Islet of Langerhans (tissue), 1 donor: ENCODE results near the gene MMS19.

ENCODE experiments used
- FAIRE-seq: peaks from one replicate; lab custom pipeline; 2011; peaks lifted over from hg19 to GRCh38; lab: Jason Lieb, UNC

Gene MMS19

DNA sequence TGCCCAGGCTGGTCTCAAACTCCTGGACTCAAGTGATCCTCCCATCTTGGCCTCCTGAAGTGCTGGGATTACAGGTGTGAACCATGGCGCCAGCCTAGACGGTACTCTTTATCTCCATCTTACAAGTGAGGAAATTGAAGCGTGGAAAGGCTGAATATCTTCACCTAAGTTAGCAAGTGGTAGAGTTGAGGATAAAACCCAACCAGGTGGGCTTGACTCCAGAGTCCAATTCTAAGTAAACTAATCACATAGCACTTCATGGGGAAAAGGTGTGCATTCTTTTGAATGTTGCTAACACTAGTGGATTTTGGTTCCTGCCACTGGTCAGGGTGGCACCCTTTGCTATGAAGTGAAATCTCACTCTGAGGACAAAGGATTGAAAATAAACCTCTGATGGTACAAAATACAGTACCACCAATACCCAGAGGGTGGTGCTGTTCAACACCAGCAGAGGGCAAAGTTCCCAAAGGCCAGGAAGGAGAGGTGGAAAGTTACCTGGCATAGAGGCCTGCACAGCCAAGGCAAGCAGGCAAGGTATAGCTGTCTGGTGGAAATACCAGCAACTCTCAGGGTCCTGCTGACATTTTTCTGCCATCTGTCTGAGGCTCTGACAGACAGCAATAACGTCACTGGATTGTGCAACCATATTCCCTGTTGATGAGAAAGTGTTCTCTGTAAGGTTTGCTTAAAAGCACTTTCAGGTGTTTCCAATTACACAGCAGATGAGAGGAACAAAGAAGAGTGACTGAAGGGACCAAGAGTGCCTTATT lies 34.7 kb downstream of the MMS19 start:
- peak; percentile 76 for FAIRE-seq

DNA sequence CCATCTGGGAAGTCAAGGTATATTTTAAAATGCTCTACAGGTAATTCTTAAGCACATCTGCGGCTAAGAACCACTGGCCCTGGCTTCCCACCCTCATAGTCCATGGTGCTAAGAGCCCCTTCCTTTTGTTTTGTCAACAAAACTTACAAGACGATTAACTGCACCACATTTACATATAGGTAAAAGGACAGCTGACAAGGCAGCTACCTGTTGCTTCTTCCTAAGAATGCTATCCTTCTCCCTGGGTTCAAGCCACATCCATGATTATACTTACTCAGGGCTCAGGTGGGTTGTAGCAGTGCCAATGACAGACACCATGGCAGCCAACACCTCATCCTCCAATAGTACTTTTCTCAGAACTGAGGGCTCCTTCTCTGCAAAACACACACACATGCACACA lies 35.9 kb downstream of the MMS19 start:
- FAIRE-seq = no peak

DNA sequence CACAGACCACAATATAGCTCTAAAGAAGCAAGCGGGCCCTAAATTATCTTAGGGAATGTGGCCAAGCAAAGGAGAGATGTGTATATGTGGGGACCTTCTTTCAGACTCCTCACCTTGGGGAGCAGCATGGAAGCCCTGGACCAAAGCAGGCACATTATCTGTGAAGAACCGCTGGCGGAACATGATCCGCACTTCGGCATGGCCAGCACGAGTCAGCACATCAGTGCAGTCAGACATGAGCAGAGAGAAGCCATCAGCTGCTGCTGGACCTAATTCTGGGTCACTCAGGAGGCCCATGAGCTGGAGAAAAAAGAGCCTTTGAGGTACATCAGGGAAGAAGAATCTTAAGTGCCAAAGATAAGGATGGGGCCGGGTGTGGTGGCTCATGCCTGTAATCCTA lies 38.3 kb downstream of the MMS19 start:
- FAIRE-seq = no peak

DNA sequence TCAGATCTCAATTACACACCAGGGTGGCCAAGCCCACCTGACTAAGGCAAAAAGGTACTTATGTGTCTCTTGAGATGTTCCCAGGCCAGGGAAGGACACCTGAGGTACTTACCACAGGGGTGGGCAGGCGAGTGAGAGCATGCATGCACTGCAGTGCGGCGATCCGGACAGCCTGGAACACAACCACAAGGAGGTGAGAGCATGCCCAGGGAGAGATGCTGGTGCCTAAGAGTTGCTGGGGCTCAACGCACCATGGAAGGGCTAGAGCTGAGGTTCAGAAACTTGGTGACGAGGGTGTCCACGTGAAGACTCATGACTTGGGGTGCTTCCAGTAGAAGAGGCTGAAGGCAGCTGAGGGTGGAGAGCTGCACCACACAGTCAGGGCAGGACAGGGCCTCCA lies 39.1 kb downstream of the MMS19 start:
- FAIRE-seq = no peak

DNA sequence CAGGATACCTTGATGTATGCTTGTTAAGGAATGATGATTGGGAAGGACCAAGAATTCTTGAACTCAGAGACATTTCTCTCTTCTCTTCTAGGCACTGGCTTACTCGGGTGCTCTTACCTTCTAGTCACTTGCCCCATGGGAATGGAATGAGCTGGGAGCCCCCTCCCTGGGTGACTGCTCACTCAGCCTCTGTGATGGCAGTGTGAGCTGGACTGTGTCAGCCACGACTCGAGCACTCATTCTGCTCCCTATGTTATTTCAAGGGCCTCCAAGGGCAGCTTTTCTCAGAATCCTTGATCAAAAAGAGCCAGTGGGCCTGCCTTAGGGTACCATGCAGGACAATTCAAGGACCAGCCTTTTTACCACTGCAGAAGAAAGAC lies 41.5 kb downstream of the MMS19 start:
- FAIRE-seq = no peak

DNA sequence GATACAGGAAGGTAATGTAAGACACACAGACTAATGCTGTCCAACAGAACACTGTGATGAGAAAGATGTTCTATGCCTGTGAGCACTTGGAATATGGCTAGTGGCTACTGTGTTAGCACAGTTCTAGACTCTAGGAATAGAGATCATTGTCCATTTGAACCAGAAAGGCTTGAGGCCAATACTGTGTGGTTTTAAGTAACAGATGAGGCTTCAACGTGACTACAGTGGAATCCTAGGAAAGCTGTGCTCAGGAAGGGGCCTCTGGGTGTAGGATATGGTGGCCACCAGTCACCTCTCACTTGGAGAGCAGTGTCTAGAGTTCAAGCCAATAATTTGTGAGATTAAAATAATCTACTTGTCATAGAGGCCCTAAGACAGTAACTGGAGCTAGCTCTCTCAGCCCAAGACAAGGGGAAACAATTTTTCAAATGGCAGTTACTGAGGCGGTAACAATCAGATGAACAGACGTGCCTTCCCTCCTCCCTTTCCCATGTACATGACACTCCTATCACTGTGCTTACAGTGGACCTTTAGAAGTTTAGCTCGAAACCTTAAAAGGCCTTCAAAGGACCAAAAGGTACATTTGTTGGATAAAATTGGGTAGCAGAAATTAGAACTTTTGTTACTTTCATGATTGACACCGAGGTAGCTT lies 42.1 kb downstream of the MMS19 start:
- no peak for FAIRE-seq

DNA sequence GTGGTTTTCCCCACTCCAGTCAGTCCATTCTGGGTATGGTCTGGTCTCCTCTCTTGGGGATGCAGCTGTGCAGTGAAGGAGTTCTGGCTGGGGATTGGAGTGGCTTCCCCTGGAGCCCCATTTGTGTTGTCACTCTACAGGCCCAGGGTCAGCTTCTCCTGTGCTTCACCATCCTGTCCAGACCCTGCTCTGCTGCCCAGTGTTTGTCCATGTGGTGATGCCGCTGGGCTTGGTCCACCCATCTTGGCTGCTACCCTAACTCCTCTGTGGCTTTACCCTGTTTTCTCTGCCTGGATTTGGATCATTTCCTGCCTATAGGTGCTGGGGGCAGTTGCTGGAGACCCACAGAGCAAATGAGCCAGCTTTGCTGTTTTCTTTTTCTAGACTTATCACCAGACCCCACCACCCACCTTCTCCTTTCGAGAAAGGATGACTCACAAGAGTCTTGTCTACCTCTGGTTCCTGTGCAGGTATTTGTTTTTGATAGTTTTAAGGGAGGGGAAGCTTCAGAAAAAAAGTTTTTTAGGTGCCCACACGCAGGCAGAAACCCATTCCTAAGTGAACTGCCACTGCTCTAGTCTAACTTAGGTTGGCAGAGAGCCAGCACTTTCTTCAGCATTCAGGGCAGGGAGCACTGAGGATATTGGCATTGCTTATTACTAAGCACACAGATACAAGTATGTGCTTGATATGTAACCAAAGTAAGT lies 43.7 kb downstream of the MMS19 start:
- no peak for FAIRE-seq

DNA sequence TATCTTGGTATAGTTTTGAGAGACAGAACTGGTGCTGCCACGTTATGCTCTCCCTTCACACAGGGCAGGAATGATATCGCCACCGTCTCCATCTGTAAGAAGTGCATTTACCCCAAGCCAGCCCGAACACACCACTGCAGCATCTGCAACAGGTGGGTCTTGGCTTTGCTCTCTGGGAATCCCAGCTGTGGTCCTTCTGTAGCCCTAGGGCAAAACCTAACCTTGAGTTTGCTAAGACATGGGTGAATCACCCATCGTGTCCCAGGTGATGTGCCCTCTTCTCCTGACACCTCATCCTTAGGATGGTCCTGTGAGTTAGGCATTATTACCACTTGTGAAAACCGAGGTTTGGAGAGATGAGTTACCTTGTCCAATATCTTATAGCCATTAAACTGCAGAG lies 45.9 kb downstream of the MMS19 start:
- no peak for FAIRE-seq

DNA sequence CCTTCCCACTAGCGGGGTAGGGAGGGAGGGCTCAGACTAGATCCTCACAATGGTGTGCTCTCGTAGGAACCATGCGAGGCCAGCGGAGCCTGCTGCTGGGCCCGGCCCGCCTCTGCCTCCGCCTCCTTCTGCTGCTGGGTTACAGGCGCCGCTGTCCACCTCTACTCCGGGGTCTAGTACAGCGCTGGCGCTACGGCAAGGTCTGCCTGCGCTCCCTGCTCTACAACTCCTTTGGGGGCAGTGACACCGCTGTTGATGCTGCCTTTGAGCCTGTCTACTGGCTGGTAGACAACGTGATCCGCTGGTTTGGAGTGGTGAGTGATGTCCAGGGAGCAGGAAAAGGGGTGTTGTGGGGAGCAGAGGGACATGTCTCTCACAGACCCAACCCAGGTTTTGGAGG lies 46.6 kb downstream of the MMS19 start:
- FAIRE-seq = no peak

DNA sequence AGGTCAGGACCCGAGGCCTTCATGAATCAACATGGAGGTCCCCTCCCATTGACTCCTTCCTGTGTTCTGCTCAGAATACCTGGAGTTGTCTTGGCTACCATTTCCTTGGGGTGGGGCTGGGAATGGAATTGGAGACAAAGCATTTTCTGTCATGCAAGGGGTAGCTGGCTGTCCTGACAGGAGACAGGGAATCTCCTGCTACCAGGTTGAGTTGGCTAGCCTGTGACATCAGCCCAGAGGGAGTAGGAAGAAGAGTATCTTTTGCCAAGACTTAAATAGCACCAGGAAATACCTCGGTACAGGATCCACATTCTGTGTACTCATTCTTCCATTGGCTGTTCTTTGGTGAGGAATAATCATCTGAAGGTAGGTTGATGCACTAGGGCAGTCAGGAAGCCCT lies 47.4 kb downstream of the MMS19 start:
- no peak for FAIRE-seq

DNA sequence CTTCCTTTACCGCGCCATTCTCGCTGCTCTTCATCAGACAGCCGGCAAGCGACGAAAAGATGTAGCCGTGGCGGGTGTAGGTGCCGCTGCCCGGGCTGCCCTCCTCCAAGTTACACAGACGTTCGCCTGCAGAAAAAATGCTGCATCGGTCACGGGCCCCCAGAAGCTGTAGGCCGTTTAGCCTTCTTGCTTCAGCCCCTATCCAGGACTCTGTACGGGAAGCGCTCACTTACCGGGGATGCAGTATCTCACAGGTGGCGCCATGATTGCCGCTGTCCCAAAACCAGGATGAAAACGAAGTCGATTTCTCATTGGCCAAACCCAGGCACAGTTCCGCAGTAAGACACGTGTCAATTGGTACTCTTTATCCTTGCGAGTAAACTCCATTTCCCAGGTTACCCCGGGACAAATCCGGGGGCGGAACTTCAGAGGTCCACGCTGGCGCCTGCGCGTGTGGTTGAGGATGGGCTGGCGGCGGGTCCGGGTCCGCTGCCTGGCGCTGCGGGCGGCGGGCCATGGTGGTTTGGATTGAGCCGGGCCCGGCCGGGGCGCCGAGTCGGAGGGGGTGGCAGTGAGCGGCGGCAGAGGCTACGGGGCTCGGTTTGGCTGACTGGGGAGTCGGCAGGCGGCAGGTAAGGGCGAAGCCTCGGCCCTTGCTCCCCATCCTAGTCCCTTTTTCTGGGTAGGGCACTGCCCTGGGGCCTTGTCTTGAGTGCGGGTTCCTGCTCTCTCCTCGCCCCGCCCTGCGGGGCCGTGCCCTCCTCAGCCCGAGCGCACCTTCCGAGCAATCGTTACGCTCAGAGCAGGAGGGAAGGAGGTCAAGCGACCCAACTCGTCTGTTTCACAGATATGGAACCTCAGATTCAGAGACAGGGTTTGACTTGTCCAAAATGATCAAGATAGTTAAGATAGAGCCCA lies 52.2 kb downstream of the MMS19 start, which contains the start of the genes EXOSC1 and ZDHHC16:
Gene EXOSC1, minus strand, starts transcription at position 285 of the 918 bp plus-strand sequence. Its CDS starts 21 bp downstream, at position 264.
Gene ZDHHC16, plus strand, starts transcription at position 454 of the 918 bp plus-strand sequence. CDS start 5,501 bp downstream, outside the sequence.
- peak; percentile 94 for FAIRE-seq

DNA sequence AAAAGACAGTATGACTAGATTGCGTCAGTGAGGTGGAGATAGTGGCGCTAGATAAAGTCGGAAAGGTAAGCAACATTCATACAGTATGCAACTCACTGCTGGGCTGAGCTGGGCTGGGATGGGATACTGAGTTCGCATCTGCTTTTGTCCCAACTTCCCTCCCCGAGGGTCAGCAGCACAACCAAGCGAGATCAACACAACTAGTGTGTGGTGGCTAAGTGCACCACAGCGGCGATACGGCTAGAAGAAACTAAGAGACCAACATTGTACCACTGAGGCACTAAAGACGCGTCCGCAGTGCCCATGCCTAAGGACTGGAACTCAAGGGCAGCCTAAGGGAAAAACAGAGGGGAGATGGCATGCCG lies 52.9 kb downstream of the MMS19 start:
- FAIRE-seq = no peak

DNA sequence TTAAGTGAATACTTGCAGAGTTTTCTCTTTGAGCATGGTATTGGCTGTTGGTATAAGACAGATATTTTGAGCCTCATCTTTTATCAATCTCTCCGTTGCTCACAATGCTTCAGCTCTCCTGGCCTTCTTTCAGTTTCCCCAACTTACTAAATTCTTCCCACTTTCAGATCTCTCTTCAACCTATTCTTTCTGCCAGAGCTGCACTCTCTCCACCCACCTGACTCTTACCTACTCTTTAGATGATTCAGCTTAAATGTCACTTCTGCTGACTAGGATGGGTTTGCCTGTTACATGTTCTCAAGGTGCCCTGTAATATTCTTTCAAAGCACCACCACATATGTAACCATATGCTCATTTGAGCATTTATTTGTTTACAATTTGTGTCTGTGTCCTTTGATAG lies 54.0 kb downstream of the MMS19 start:
- FAIRE-seq = no peak

DNA sequence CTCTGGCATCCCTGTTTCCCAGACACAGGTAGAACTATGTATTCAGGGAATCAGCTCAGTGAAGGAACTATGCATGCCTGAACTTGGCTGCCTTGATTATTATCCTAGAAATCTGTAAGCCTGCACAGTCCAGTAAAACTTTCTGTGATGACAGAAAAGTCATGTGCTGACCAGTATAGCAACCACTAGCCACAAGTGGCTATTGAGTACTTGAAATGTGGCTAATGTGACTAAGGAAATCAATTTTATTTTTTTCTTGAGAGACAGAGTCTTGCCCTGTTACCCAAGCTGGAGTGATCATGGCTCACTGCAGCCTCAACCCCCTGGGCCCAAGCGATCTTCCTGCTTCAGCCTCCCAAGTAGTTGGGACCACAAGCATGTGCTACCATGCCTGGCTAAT lies 55.9 kb downstream of the MMS19 start:
- no peak for FAIRE-seq

DNA sequence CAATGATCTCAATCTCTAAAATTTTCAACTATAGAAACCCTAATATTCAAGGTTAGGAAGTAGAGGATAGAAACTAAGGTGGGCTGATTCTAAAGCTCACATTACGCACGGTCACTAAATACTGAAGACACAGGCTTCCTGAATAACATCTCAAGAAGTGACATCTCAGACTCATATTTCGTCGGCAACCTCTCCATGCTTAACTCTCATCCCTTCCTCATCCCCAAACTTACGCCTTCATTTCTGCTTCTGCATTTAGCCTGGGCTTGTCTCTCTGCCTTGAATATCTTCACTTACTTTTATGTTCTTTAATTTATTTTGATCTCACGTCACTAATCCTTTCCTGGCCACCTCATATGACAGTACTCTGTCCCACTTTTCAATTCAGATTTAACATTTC lies 63.0 kb downstream of the MMS19 start:
- no peak for FAIRE-seq

DNA sequence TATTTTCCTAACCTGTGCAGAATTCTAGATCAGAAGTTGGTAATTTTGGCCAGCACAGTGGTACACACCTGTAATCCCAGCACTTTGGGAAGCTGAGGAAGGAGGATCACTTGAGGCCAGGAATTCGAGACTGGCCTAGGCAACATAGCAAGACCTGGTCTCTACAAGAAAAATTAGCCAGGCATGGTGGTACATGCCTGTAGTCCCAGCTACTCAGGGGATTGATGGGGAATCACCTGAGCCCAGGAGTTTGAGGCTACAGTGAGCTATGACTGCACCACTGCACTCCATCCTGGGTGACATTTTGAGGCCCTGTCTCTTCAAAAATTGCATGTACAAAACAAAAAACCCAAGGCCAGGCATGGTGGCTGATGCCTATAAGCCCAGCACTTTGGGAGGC lies 63.7 kb downstream of the MMS19 start:
- no peak for FAIRE-seq

DNA sequence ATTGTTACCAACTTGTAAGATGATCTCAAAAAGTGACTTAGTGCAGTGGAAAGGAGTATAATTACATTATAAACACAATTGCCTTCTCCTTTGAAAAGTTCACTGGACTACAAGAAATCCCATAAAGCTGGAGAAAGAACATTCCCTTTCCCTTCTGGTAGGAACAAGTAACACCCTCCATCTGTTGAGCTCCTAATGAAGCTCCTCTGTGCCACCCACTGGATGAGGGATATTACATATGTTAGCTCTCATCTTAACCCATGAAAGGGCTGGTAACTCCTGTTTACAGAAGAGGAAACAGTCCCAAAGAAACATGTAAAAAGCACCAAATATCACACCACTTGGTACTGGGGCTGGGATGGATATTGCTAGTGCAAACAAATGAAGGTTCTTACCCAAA lies 64.2 kb downstream of the MMS19 start:
- FAIRE-seq = no peak

DNA sequence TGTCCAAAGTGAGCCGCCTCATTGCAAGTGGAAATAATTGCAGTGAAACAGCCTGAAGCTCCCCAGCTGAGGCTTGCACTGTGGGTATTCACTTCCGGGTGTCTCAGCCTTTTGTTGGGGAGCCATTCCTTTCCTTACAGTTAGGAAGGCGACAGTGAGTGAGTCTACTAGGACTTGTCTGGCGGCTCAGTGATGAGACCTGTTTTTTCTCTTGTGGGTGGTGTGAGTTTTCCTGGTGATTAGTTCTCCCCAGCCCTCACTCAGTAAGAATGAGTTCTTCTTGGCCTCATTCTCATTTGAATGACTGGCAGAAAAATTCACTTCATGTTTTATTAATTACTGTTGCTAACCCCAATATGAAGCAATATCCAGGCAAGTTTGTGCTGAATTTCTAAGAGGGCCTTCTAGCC lies 69.6 kb downstream of the MMS19 start:
- FAIRE-seq = no peak

DNA sequence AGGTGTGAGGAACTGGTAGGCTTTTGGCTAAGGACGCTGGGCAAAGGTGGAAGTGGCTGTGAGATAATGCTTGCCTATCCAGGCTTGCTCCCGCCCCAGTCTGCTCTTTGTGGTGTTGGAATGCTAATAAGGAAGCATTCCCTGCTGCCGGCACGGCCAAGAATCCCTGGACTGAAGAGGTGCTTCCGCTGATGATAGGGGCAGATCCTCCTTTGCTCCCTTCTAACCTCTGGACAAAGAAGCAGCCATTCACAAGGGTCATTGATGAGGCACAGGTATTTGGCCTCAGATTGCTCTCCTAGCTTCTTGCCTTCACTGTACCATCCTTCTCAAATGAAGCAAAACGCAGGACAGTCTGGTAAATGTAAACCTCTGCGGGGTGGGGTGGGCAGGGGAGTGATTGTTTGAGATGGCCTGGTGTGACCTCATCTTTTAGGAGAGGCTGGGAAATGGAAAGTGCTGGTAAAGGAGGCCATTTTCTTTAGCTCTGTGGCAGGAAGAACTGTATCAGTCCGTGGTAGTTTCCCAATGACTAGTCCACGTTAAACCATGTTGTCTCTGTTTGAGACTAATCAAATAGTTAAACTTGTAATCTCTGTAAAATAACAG lies 70.5 kb downstream of the MMS19 start:
- no peak for FAIRE-seq

DNA sequence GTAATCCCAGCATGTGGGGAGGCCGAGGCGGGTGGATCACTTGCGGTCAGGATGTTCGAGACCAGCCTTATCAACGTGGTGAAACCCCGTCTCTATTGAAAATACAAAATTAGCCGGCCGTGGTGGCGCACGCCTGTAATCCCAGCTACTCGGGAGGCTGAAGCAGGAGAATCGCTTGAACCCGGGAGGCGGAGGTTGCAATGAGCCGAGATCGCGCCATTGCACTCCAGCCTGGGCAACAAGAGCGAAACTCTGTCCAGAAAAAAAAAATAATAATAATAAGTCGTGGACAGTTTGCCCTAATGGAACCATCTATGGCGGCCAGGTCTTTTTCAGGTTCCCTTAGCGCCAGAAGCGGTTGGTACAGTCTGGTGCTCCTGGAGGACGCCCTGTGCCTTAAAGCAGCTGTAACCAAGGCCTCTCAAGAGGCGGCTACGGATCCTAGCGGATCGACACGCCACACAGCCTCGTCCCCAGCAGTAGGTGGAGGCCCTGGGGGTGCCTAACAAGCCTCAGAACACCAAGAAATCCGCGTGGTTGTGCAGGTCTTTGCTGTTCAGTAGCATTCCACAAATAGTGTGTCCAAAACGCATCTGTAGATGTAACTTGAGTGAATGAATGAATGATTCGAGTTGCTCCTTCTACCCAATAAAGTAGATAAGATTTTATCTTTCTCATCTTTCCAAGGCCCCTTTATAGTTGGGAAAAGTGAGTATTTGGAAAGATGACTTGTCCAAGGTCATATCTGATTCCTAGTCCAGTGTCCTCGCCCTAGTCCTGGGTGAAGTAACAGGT lies 71.2 kb downstream of the MMS19 start:
- no peak for FAIRE-seq
